OCI-LY1 (cell line): ENCODE results near the gene RPL21.

Experiments used
- CTCF ChIP-seq: fragments of 200-600 bp; sonication (generic), shearing (Covaris generic); IDR thresholded peaks from 2 replicates; pipeline ENCODE4 v1.5.1; 2017; ENCODE audit warnings: mild to moderate bottlenecking, antibody characterized with exemption, low read length, moderate library complexity, mixed read lengths
- EZH2 ChIP-seq: fragments of 200-600 bp; sonication (generic), shearing (Covaris generic); IDR thresholded peaks from 2 replicates; pipeline ENCODE4 v1.8.0; 2017; ENCODE audit warnings: borderline replicate concordance, mixed run types, mild to moderate bottlenecking, antibody characterized with exemption, low read length, moderate library complexity, mixed read lengths

GRCh38 chr13:27257648-27258253 is 6.4 kb downstream of the RPL21 start:
- TF ChIP-seq CTCF = no peak
- no peak for TF ChIP-seq EZH2
